Endothelial cell of umbilical vein (primary cell): Measurements from ENCODE around the gene POGZ. TPM values are rescaled to one million over a fixed set of nuclear protein-coding genes. Genes with fewer than 3 reads are reported as not detected.

ENCODE experiments used
- BruUV-seq: library from RNA; stranded (reverse); fragments of 400-500 nt; replicated peaks from 2 replicates; lab custom pipeline; 2021; lab: Mats Ljungman, UMichigan
- CTCF ChIA-PET: fragments of 300-600, 350-600 bp; sonication (Branson Sonifier 250); formaldehyde crosslinking; loops from one replicate; lab custom pipeline; 2021; ENCODE audit warnings: antibody characterized with exemption, inconsistent platforms; lab: Charles Lee
- POLR2A ChIA-PET: fragments of 300-600, 350-600 bp; sonication (Branson Sonifier 250); formaldehyde crosslinking; loops from one replicate; lab custom pipeline; 2021; ENCODE audit warnings: antibody characterized with exemption, inconsistent platforms; lab: Charles Lee
- DNase-seq: peaks from one replicate; pipeline ENCODE4 v3.0.0-alpha.2; 2011; ENCODE audit warnings: low read depth, low spot score
- FAIRE-seq: peaks from 2 replicates; lab custom pipeline; 2011; peaks lifted over from hg19 to GRCh38; lab: Jason Lieb, UNC
- H2AFZ ChIP-seq: 2 replicates; pipeline ENCODE4 v1.6.0; 2012; ENCODE audit warnings: low read depth, low read length, control low read depth, inconsistent platforms
- H3K27ac ChIP-seq: 2 replicates; pipeline ENCODE4 v1.5.1; 2011; ENCODE audit warnings: low read depth, mild to moderate bottlenecking, control low read depth, low read length, moderate library complexity; ENCODE audit not compliant: insufficient read depth
- H3K27me3 ChIP-seq, 2 experiments: 2 replicates each; pipeline versions ENCODE4 v1.6.0 to v1.6.1; 2011; ENCODE audit warnings: low read length in 2 of 2, mixed read lengths in 1 of 2; ENCODE audit not compliant: control insufficient read depth in 2 of 2, insufficient read depth in 2 of 2
- H3K36me3 ChIP-seq, 2 experiments: 2 replicates in 1 of 2; 3 replicates in 1 of 2; pipeline ENCODE4 v1.5.1; 2011; ENCODE audit warnings: low read length in 2 of 2, mild to moderate bottlenecking in 1 of 2, moderate library complexity in 1 of 2; ENCODE audit not compliant: control insufficient read depth in 2 of 2, insufficient read depth in 2 of 2; ENCODE audit errors: extremely low read depth in 1 of 2
- H3K4me1 ChIP-seq: 3 replicates; pipeline ENCODE4 v1.5.1; 2011; ENCODE audit warnings: mild to moderate bottlenecking, low read length; ENCODE audit not compliant: control insufficient read depth, insufficient read depth; ENCODE audit errors: extremely low read depth
- H3K4me2 ChIP-seq: 2 replicates; pipeline ENCODE4 v1.6.1; 2011; ENCODE audit warnings: low read length, control low read depth, mixed read lengths; ENCODE audit not compliant: insufficient read depth
- H3K4me3 ChIP-seq, 3 experiments: fragments of 200-600 bp in 1 of 3; sonication (generic), shearing (Covaris generic) in 1 of 3; replicated peaks in 1 of 3; 2 replicates each; pipeline ENCODE4 v1.5.1; 2011 to 2016; ENCODE audit warnings: control low read depth in 3 of 3, low read length in 3 of 3, mild to moderate bottlenecking in 2 of 3, inconsistent platforms in 1 of 3, low read depth in 1 of 3, moderate library complexity in 1 of 3; ENCODE audit not compliant: insufficient read depth in 1 of 3
- H3K79me2 ChIP-seq: 2 replicates; pipeline ENCODE4 v1.6.0; 2012; ENCODE audit warnings: low read length, inconsistent platforms; ENCODE audit not compliant: control insufficient read depth, insufficient read depth
- H3K9ac ChIP-seq: replicated peaks from 2 replicates; pipeline ENCODE3; 2011; ENCODE audit warnings: low read length, control low read depth; ENCODE audit not compliant: insufficient read depth; ENCODE audit errors: extremely low read depth
- H3K9me1 ChIP-seq: replicated peaks from 3 replicates; pipeline ENCODE4 v1.6.0; 2011; ENCODE audit warnings: mild to moderate bottlenecking, low read length; ENCODE audit not compliant: control insufficient read depth, insufficient read depth; ENCODE audit errors: extremely low read depth
- H3K9me3 ChIP-seq: replicated peaks from 2 replicates; pipeline ENCODE4 v1.5.1; 2012; ENCODE audit warnings: low read length, inconsistent platforms; ENCODE audit not compliant: control insufficient read depth, insufficient read depth
- H4K20me1 ChIP-seq: replicated peaks from 2 replicates; pipeline ENCODE3; 2011; ENCODE audit warnings: mild to moderate bottlenecking, low read length; ENCODE audit not compliant: control insufficient read depth, insufficient read depth; ENCODE audit errors: extremely low read depth
- CTCF ChIP-seq, 2 donors: IDR thresholded peaks; 1 replicate in 1 of 2; 2 replicates in 1 of 2; pipeline ENCODE4 v1.5.1; 2011; ENCODE audit warnings: low read length in 2 of 2, mild to moderate bottlenecking in 2 of 2, moderate library complexity in 2 of 2, control low read depth in 1 of 2, inconsistent platforms in 1 of 2, low read depth in 1 of 2; ENCODE audit not compliant: insufficient read depth in 1 of 2; ENCODE audit errors: extremely low read depth in 1 of 2
- EZH2 ChIP-seq: IDR thresholded peaks from 2 replicates; pipeline ENCODE4 v1.6.1; 2012; ENCODE audit warnings: borderline replicate concordance, low read depth, mild to moderate bottlenecking, moderate library complexity, low read length, inconsistent platforms; ENCODE audit not compliant: severe bottlenecking
- FOS ChIP-seq: IDR thresholded peaks from 2 replicates; pipeline ENCODE4 v1.6.1; 2011; ENCODE audit warnings: mild to moderate bottlenecking, low read length, moderate library complexity, borderline replicate concordance; ENCODE audit not compliant: insufficient read depth
- GATA2 ChIP-seq: IDR thresholded peaks from 2 replicates; pipeline ENCODE4 v1.7.0; 2011; ENCODE audit warnings: low read depth, mild to moderate bottlenecking, moderate library complexity, mixed read lengths, low read length; ENCODE audit not compliant: insufficient read length, insufficient read depth
- JUN ChIP-seq: IDR thresholded peaks from 2 replicates; pipeline ENCODE4 v1.6.1; 2011; ENCODE audit warnings: borderline replicate concordance, low read depth; ENCODE audit not compliant: insufficient read length, insufficient read depth
- MAX ChIP-seq: IDR thresholded peaks from 2 replicates; pipeline ENCODE4 v1.6.1; 2011; ENCODE audit not compliant: insufficient read depth, insufficient read length
- MYC ChIP-seq: IDR thresholded peaks from one replicate; pipeline ENCODE4 v1.6.1; 2011; ENCODE audit warnings: mild to moderate bottlenecking, low read depth, low read length
- POLR2A ChIP-seq: IDR thresholded peaks from 2 replicates; pipeline ENCODE4 v1.6.1; 2012; ENCODE audit warnings: low read depth, mild to moderate bottlenecking, control low read depth, low read length
- POLR2AphosphoS5 ChIP-seq: IDR thresholded peaks from 2 replicates; pipeline ENCODE4 v1.6.1; 2012; ENCODE audit warnings: low read depth, mild to moderate bottlenecking, control low read depth, low read length, moderate library complexity; ENCODE audit not compliant: insufficient read depth
- dilution Hi-C: fragments of 300-500 bp; cut with MboI; formaldehyde crosslinking; loops from one replicate; pipeline ENCODE4 v1.15.0; 2019; ENCODE audit warnings: low sequenced_read_pairs; ENCODE audit not compliant: extremely low pct_ligation_motif_present
- intact Hi-C: fragments of 100-400 bp; cut with micrococcal nuclease; formaldehyde crosslinking; loops from one replicate; pipeline ENCODE4 v1.10.0; 2022
- polyA plus RNA-seq, 4 experiments: library from polyadenylated mRNA; depleted of rRNA in 3 of 4; stranded (reverse) in 3 of 4; unstranded in 1 of 4; fragments of >200 nt; gene quantifications; 2 replicates each; pipeline versions ENCODE4 v1.2.1 to v1.2.3, GENCODE V29; 2011 to 2012; ENCODE audit warnings: missing spikeins in 1 of 4
- total RNA-seq: library from RNA; stranded (reverse); gene quantifications from 2 replicates; pipeline ENCODE4 v1.2.3, GENCODE V29; 2021

Gene POGZ
- total and polyA plus RNA-seq, 2 donors (not counting 3 experiments of a cell fraction or from before 2014, with no cell fraction given): 50.7 to 96.7 TPM

GRCh38 chr1:151405187-151405951, 53.9 kb downstream of the POGZ start:
- Histone ChIP-seq H3K9me3 (no peaks in the 10 kb centered on the region), H2AFZ (no peak overlapping the region), H3K36me3 (peaks cover 40 to 49% of the 10 kb centered on the region in 2 experiments), H3K27ac (no peak overlapping the region), H3K27me3 (no peaks in the 10 kb centered on the region), H3K4me3 (no peak overlapping the region), H4K20me1 (no peaks in the 10 kb centered on the region), H3K4me2 (no peak overlapping the region), H3K4me1 (peaks cover 5% of the 10 kb centered on the region), H3K9me1 (no peaks in the 10 kb centered on the region), H3K9ac (no peak overlapping the region), H3K79me2 (peaks cover 11% of the 10 kb centered on the region)
- intact Hi-C loops (no loop called here), dilution Hi-C loops (no loop called here)
- TF ChIP-seq POLR2A (no peak), JUN (no peak)
- TSS peak; percentile 5 for BruUV-seq
- ChIA-PET CTCF (interaction anchor here (0.6 to 1.4 kb wide), 3 partner anchors 13 to 159 kb away, joined by 4 to 5 read pairs (median 4); no protein-coding TSS in a partner anchor), POLR2A (interaction anchor here (1.0 kb wide), 1 partner anchor 58 kb away, joined by 3 read pairs; the partner anchor contains the start of gene RFX5)
- FAIRE-seq (no peak), DNase-seq (no peak)

- Histone ChIP-seq H4K20me1 (no peaks in the 10 kb centered on the region), H3K36me3 (peaks cover 34 to 48% of the 10 kb centered on the region in 2 experiments), H3K9ac (no peak overlapping the region), H3K4me3 (no peak overlapping the region), H2AFZ (no peak overlapping the region), H3K4me2 (no peak overlapping the region), H3K79me2 (peaks cover 20% of the 10 kb centered on the region), H3K4me1 (peaks cover 6% of the 10 kb centered on the region), H3K9me1 (no peaks in the 10 kb centered on the region), H3K9me3 (no peaks in the 10 kb centered on the region), H3K27ac (no peak overlapping the region), H3K27me3 (no peaks in the 10 kb centered on the region)
- FAIRE-seq (no peak), DNase-seq (no peak)
- BruUV-seq: no TSS peak
- ChIA-PET CTCF (interaction anchor here (0.9 to 1.9 kb wide), 3 partner anchors 10 to 63 kb away, joined by 3 to 4 read pairs (median 3); no protein-coding TSS in a partner anchor), POLR2A (interaction anchor here (0.7 kb wide), 1 partner anchor 36 kb away, joined by 5 read pairs; no protein-coding TSS in a partner anchor)
- dilution Hi-C loops: no loop called here
- intact Hi-C loops: no loop called here
- TF ChIP-seq POLR2AphosphoS5 (no peak), MAX (no peak), CTCF (IDR thresholded peaks at IDR 0.05; ENCODE audit: extremely low read depth in 1 of 2, insufficient read depth in 1 of 2, low read depth in 1 of 2, low read length in 2 of 2) (no peak), POLR2A (no peak), EZH2 (no peak), GATA2 (no peak), FOS (no peak), JUN (no peak), MYC (no peak)
Measured at GRCh38 chr1:151403612-151404011, 55.7 kb downstream of the POGZ start.
